Stimulated activated CD8-positive, alpha-beta memory T cell treated with anti-CD3 and anti-CD28 coated beads, Interleukin-2, amount 100 ng/mL, for 48 hours (primary cell): Measurements from ENCODE around the gene SYMPK.
"Not testable (repeated sequence)": the region's sequence is repeated elsewhere in the genome, so short reads cannot be mapped to it uniquely, and the experiment has no call there.

Experiments used
- DNase-seq, 2 donors: peaks; one replicate each; pipeline ENCODE4 v3.0.0-alpha.2; 2020; ENCODE audit warnings: low read depth in 2 of 2

SYMPK gene

DNA sequence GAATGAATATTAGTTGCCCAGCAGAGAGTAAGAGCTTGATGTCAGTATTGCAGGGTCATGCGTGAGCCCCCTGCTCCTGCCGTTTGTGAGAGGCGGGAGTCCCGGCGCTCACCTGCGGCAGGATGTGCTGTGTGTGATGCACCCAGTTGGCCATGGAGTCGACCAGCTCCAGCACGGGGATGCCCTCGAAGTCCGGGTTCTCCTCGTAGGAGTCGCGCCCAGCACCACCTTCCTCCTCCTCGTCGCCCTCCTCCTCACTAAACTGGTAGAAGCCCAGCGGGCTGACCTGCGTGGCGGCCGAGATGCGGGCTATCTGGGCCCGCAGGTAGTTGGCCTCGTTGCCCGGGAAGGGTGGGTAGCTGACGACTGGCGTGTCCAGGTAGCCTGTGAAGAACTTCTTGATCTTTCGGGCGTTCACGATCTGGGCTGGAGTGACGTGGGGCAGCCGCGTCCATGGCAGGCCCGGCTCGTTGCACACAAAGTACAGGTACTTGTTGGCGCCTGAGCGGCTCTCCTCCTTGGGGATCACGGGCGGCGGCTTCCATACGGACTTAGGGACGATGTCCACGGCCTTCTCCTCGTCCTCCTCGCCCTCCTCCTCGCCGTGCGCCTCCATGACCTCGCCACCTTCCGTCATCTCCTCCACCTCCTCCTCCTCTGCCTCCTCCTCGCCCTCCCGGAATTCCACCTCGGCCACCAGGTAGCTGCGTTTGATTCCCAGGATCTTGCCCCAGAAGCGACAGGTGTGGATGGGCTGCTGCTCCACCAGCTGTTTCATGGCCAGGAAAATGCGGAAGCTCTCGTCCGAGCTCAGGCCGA lies 58.6 kb downstream of the SYMPK start:
- DNase-seq = no peak

DNA sequence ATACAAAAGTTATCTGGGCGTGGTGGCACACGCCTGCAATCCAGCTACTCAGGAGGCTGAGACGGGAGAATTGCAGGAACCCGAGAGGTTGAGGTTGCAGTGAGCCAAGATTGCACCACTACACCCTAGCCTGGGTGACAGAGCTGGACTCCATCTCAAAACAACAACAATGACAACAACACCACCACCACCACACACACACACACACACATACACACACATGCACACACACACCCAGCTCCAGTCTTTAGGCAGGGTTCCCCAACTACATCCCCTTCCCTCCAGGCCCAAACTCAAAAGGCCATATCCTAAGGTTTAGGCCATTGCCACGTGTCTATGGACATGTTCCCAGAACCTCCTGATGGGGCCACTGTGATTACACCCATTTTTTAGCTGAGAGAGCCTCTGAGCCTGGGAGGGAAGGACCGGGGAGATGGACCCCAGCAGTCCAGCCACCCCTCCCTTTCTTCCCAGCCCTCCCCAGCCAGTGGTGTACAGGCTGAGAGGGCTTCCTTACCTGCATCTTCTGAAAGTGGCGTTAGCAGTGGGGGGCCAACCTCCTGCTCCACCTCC lies 61.3 kb downstream of the SYMPK start:
- DNase-seq = no peak

DNA sequence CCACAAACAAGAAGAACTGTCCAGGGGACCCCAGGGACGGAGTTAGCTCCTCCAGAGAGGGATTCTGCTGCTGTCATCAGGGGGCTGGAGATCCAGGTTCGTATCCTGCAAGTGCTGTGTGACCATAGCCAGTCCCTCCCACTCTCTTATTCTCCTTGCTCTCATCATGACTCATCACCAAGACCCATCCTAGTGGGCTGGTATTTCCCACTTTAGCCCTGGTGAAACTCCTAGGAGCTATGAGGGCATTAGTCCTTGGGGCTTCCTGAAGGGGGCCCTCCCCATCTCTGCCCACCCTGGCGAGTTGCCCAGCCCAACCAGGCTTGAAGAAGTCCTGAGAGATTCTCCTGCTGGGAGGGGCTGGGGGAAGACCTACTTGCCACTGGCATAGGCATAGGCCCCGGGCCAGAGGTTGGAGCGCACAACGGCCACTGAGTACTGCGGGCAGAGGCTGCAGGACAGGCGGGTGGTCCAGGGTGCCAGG lies 62.8 kb downstream of the SYMPK start:
- no peak for DNase-seq

DNA sequence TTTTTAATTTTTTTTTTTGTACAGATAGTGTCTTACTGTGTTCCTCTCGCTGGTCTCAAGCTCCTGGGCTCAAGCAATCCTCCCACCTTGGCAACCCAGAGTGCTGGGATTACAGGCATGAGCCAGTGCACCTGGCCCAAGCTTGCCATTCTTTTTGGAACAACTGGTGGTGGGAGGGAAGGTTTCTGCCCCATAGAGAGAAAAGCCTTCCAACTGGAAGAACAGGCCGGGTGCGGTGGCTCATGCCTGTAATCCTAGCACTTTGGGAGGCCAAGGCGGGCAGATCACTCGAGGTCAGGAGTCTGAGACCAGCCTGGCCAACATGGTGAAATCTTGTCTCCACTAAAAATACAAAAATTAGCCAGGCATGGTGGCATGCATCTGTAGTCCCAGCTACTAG lies 63.4 kb downstream of the SYMPK start:
- not testable (repeated sequence) for DNase-seq

DNA sequence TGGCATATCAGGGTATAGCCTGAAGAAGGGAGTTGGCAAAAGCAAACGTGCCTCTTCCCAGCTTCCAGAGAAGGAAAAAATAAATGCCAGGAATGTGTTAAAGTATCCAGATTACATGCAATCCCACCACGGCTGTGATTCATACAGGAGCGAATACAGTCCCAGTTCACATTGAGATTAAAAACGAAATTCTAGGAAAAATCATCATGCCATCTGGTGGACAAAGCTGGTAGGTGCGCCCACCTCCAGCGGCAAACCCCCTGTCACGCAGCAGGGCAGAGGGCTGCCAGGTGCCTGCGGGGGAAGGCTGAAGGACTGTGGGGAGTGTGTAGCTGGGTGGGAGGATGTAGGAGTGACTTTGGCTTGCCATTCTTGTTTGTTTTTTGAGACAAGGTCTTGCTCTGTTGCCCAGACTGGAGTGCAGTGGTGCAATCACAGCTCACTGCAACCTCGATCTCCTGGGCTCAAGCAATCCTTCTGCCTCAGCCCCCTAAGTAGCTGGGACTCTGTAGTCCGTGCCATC lies 63.9 kb downstream of the SYMPK start:
- DNase-seq = peak in 1 of 2 donors; percentile 38

DNA sequence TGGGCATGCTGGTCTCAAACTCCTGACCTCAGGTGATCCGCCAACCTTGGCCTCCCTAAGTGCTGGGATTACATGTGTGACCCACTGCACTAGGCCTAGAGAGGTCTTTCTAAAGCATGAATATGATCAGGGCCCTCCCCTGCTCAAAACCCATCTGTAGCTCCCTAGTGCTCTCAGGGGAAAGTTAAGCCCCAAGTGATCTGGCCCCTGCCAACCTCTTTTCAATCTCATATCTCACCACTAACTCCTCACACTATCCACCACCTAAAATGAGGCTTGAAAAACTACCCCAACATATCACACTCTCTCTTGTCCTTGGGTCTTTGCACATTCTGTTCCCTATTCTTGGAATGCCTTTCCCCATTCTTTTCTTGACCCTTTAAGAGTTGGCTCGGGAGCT lies 68.3 kb downstream of the SYMPK start:
- no peak for DNase-seq

DNA sequence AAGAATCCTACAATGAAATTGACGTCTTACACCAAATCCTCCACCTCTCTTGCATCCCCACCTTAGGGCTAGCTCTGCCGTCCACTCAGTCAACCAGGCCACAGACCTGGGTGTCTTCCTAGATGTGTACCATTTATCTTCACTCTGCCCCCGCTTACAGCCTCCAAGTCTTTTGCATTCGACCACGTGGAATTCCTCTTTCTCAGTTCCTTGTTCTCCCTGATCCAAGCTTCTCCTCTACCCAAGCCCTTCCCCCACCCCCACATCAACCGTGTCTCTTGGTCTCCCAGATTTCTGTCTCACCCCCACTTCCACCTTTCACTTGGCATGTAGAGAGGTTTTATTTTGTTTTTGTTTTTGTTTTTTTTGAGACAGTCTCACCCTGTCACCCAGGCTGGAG lies 69.1 kb downstream of the SYMPK start:
- DNase-seq = no peak

DNA sequence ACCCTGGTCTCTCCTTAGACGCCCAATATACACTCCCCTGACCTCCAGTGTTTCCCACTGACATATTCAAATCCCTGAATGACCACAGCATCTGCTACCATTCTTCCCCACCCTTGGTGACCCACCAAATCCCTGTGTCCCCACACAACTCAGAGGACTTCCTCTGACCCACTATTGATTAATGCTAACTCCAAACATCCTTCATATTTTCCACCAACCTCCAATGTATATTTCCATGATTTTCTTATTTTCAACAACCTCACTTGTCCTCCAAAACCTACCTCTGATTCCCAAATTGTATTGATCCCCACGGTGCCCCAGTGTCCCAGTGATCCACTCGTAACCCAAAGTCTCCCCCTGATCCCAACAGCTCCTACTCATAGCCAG lies 69.8 kb downstream of the SYMPK start:
- DNase-seq = no peak

DNA sequence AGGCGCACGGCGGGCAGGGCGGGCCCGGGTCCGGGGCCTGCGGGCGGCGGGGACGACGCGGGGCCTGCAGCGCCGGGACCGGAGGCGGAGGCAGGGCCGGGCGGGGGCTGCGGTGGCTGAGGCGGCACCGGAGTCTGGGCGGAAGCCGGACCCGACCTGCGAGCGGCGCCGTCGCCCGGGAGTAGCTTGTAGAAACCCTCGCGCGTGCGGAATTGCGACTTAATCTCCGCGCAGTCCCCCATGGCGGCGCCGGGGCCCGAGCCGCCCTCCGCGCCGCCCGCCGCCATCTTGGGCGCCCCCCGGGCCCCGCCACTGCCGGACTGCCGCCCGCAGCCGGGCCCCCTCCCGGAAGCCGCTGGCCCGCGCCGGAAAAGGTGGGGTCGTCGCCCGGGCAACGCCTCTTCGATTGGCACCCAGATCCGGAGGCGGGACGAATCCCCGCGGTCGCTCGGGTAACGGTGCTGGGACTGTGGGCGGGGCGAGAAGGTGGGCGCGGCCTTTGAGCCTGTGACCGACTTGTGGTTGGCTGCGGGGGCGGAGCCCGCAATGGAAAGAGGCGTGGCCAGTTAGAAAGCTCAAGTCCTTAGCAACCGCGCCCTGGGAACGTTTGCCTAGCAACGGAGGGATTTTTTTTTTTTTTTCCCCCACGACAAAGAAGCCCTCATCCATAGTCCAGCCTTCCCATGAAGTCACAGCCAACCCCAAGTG lies 70.3 kb downstream of the SYMPK start, which contains the start of gene DMWD:
Gene DMWD (minus strand): TSS at position 376 of the 708 bp plus-strand sequence. CDS start 89 bp downstream, at position 287.
- DNase-seq = peak; percentile 100

DNA sequence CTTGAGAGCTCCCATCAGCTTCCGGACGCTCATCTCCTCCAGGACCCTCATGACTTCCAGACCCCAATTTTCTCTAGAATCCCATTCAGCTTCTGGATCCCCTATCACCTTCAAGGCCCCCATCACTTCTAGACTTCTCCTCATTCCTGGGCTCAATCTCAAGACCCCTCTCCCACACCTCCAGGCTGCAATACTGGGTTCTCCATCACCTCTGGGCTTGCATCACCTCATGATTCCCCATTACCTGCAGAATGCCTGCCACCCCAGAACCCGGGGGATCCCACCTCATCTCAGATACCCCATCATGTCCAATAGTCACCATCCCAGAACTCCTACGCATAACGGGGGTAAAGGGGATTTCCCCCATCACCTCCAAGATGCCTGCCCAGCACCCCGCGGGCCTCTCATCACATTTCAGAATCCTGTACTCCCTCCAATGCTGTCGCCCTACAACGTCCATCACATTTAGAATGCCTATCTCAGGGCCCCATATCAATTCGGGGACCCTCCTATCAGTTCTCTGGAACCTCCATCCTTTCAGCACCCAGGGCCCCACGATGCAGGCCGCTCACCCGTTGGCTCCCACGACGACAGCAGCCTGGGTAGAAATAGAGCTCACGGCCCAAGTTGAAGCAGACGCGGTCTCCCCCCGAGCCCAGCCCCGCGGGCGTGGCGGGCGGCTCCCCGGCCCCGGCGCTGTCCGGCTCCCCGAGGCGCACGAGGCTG lies 71.0 kb downstream of the SYMPK start:
- DNase-seq = no peak

DNA sequence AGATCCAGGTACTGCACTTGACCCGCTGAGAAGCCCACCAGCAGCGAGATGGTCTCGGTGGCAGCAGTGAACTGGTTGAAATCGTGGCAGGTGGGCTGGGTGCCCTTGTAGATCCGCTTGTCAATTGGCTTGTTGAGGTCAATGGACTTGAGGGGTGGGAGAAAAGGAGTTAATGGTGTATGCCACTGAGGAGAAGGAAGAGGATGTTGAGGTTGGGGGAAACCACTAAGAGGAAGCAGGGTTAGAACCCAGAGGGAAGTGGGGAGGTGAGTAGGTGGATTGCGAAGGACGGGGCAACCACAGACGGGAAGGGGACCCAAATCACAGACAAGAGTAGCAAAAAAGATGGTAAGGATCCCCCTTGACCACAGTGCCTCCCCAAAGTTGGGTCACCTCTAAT lies 72.0 kb downstream of the SYMPK start:
- DNase-seq = no peak

DNA sequence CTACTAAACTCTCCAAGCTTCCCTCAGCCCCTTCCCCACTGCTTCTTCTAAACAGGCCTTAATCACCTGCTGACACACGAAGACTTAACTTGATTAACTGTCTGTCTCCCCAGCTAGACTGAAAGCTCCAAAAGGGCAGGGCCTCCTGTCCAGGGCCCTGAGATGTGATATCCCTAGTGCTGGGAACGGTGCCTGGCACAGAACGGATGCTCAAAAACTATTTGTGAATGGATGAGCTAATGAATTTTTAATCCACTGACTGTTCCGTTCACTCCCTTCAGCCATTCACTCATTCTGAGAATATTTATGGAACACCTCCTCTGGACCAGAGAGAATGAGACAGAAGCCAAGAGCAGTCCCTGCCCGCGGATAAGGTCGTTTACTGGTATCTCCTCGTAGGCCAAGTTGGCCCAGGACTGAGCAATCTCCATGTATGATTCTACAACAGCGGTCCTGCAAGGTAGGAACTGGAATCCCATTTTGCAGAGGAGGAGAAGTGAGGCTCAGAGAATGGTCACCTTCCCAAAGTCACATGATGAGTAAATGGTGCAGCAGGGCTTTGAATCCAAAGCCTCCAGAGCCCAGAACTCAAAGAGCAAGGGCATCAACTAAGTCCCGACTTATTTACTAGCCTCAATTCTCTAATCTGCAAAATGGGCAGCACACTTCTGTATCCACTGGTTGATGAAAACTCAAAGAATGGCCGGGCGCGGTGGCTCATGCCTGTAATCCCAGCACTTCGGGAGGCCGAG lies 73.7 kb downstream of the SYMPK start:
- DNase-seq = no peak

DNA sequence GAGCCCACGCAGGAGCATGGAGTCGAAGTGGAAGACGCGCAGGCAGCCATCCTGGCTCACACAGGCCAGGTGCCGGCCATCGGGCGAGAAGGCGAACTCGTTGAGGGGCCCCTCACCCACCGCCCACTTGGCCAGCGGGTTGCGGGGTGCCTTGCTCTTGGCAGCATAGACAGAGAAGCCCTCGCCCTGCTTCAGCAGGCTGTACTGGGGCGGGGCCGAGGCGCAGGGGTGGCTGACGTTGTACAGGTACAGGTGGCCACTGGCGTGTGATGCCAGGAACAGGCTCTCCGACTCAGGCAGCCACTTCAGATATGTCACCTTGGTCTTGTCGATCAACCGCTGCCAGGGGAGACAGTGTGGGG lies 76.4 kb downstream of the SYMPK start:
- no peak for DNase-seq

DNA sequence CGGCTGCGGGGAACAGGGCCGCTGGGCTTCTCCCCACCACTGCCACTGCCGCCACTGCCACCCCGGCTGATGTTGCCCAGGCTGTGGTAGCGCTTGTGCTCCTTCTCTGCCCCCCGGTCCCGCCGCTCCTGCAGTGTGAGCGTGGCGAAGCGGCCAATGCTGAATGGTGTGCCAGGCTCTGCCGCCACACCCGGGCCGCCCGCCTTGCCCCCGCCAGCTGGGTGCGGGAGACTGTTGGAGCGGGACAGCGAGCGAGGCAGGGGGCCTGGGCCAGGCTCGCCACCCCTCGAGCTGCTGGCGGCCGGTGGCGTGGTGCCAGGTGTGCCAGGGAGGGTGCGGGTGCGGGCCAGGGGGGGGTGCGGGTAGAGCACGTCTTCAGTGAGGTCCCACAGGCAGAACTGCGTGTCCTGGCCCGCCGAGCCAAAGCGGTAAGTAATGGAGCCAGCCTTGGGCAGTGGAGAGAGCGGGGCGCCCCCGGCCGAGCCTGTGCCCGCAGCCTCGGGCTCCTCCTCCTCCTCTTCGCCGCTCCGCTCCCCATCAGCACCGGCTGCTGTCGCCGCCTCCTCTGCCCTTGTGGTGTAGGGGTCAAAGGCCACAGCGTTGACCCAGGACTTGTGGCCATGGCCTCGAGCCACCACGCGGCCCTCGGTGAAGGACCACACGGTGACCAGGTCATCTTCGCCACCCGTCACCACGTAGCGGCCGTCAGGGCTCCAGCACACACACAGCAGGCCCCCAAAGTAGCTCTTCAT lies 77.0 kb downstream of the SYMPK start:
- no peak for DNase-seq

DNA sequence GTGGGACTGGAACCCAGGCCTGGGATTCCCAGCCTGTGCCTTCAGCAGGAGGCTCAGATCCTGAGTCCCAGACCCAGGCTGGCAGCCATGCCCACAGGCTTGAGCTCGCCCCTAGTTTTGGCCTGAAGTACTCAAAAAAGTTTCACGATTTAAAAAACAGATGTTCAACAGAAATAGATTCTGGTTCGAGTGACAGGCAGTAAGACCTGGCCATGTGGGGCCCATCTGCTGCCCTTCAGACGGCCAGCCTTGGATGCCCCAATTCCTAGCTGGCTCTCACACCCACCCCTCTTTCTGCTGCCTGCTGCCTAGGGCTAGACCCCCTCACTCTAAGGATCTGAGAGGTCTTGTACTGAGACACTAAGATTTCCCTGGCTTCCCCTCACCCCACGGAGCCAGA lies 77.8 kb downstream of the SYMPK start:
- no peak for DNase-seq

DNA sequence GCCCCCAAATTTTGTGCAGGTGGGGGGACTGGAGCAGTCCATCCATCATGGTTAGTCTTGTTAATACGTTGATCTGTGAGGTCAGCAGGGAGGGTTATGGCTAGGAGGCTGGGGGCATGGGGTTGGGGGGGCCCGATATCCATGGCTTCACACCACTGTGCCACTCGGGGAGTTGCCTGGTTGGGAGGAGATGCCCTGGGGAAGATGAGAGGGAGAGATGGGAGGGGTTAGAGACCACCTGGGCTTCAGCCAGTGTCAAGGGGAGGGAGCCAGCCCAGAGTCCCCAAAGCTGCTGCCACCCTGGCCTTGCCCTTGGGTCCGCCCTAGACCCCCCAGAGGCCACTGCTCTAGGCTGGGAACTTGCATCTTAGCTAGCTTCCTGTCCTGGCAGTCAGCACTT lies 78.9 kb downstream of the SYMPK start:
- DNase-seq = no peak

DNA sequence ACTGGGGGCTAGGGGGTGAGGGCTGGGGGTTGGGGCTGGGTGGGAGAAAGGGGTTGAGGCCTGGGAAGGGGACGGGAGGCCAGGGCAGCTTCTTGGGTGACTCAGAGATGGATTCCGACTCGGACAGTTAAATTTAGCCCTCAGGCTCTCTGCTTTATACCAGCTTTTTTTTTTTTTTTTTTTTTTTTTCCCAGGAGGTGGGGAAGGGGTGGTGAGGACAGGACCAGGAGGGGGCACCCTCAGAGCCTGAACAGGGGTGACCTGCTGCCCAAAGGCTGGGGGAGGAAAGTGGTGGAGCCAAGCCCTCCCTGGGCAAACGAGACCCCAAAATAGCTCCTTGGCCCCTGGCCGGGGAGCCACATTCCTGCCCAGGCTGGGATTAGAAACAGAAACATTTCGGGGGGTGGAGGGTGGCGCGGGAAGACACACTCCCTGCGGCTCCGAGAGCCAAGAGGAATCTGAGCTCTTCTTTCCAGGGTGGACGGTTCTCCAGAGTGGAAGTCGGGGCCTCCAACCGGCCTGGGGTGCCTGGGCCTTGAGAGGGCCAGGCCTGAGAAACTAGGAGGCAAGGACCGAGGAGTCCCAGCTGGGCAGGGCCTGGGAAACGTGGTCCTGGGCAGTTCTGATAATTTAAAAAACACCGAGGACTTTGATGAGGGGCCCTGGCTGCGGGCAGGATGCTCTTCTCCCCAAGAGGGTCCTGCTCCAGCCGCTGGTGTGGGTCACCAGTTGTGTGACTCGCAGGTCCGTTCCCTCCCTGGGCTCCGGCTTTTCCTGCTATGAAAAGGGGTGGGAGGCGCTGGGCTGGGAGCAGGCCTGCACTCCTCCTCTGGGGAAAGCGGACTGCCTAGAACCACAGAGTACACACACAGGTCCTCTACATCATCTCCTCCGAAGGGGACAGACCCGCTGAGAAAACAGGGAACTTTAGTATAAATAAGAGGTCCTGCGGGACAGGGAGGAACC lies 79.8 kb downstream of the SYMPK start:
- no peak for DNase-seq

DNA sequence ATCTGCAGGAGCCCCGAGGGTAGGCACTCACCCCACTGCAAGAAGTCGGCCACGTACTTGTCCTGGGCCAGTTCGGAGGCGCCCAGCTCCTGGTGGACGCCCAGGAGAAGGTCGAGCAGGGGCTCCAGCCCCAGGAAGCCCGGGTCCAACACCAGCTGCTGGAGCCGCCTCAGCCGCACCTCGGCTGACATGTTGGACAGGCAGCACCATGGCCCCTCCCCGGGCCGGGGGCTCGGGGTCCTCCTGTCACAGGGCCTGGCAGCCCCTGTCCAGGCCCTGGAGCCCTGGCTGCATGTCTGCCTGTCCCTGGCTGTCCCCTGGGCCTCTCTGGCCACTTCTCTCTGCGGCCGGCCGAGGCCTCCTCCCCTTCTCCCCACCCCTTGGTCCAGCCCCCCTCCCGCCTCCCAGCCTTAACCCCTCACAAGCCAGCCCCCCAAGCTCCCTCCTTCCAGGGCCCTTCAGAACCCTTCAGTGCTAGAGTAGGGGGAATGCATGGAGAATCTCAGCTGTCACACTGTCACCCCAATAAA lies 80.7 kb downstream of the SYMPK start, which contains the start of gene DMPK:
Gene DMPK (minus strand): TSS at position 329 of the 530 bp plus-strand sequence. CDS start 138 bp downstream, at position 191.
- DNase-seq = no peak
